Skeletal muscle tissue (tissue), 4 donors: ENCODE data around the gene SEC22C. TPM values are rescaled to one million over a fixed set of nuclear protein-coding genes. Genes with fewer than 3 reads are reported as not detected.

ENCODE experiments used
- H3K27ac ChIP-seq: one replicate; pipeline ENCODE4 v1.7.0; 2013; ENCODE audit warnings: mild to moderate bottlenecking, low read depth, low read length, inconsistent platforms
- H3K27me3 ChIP-seq, 3 donors: one replicate each; pipeline ENCODE4 v1.7.0; 2013; ENCODE audit warnings: low read length in 3 of 3; ENCODE audit not compliant: control insufficient read depth in 3 of 3, insufficient read depth in 3 of 3
- H3K36me3 ChIP-seq, 3 donors: one replicate each; pipeline ENCODE4 v1.7.0; 2013; ENCODE audit warnings: low read length in 3 of 3; ENCODE audit not compliant: control insufficient read depth in 3 of 3, insufficient read depth in 3 of 3
- H3K4me1 ChIP-seq, 3 donors: one replicate each; pipeline ENCODE4 v1.7.0; 2013; ENCODE audit warnings: low read length in 3 of 3, mild to moderate bottlenecking in 3 of 3; ENCODE audit not compliant: control insufficient read depth in 3 of 3, insufficient read depth in 3 of 3
- H3K4me3 ChIP-seq, 3 donors: one replicate each; pipeline ENCODE4 v1.7.0; 2013; ENCODE audit warnings: low read length in 3 of 3
- H3K9ac ChIP-seq, 3 donors: one replicate each; pipeline ENCODE4 v1.7.0; 2013; ENCODE audit warnings: low read length in 3 of 3, mild to moderate bottlenecking in 3 of 3, moderate library complexity in 2 of 3, low read depth in 1 of 3
- H3K9me3 ChIP-seq, 3 donors: one replicate each; pipeline ENCODE4 v1.7.0; 2013; ENCODE audit warnings: low read length in 3 of 3; ENCODE audit not compliant: control insufficient read depth in 3 of 3
- total RNA-seq: library from RNA; depleted of rRNA; stranded (reverse); fragments of >200 nt; gene quantifications from one replicate; pipeline ENCODE4 v1.2.3, GENCODE V29; 2014
- donor health status: Osteomylitis.

Gene SEC22C
- total RNA-seq = 21.4 TPM

- Histone ChIP-seq H3K36me3 (no peaks in the 10 kb centered on the region), H3K27ac (peak within 1 kb of the TSS; percentile 95), H3K4me1 (peaks cover 8 to 18% (median 18%) of the 10 kb centered on the region in 3 donors), H3K4me3 (peak within 1 kb of the TSS; percentile 87 to 89 (median 89)), H3K27me3 (no peaks in the 10 kb centered on the region), H3K9me3 (no peaks in the 10 kb centered on the region), H3K9ac (peak within 1 kb of the TSS; percentile 87 to 92 (median 88))
Measured at GRCh38 chr3:42581709-42582473, at the start of gene SEC22C. SEC22C (minus strand) TSS chr3:42581967; CDS start chr3:42569046, 12,921 bp downstream.

- no peak overlapping the region for H3K9ac ChIP-seq
- no peaks in the 10 kb centered on the region for H3K9me3 ChIP-seq
- H3K27me3 ChIP-seq = no peaks in the 10 kb centered on the region
- H3K4me3 ChIP-seq = no peak overlapping the region
- H3K36me3 ChIP-seq = peaks cover 0 to 2% (median 0%) of the 10 kb centered on the region in 3 donors
- peaks cover 16 to 27% (median 21%) of the 10 kb centered on the region in 3 donors for H3K4me1 ChIP-seq
- H3K27ac ChIP-seq = peak overlapping the region; percentile 50
Measured at GRCh38 chr3:42613462-42613861, 31.7 kb upstream of the SEC22C start.

- H3K4me1 ChIP-seq = peaks cover 19 to 30% (median 25%) of the 10 kb centered on the region in 3 donors
- H3K36me3 ChIP-seq = peaks cover 0 to 2% (median 0%) of the 10 kb centered on the region in 3 donors
- peak overlapping the region; percentile 50 for H3K27ac ChIP-seq
Measured at GRCh38 chr3:42612928-42613327, 31.2 kb upstream of the SEC22C start.

GRCh38 chr3:42612217-42612616 is 30.4 kb upstream of the SEC22C start:
- H3K4me1 ChIP-seq = peaks cover 19 to 30% (median 25%) of the 10 kb centered on the region in 3 donors
- H3K27ac ChIP-seq = peak overlapping the region; percentile 50
- H3K36me3 ChIP-seq = peaks cover 0 to 2% (median 0%) of the 10 kb centered on the region in 3 donors
- no peaks in the 10 kb centered on the region for H3K27me3 ChIP-seq
- H3K4me3 ChIP-seq = no peak overlapping the region
- H3K9ac ChIP-seq = peak overlapping the region in 1 of 3 donors; percentile 2
- no peaks in the 10 kb centered on the region for H3K9me3 ChIP-seq

More at GRCh38 chr3:42612928-42613327, 31.2 kb upstream of the SEC22C start:
- H3K4me3 ChIP-seq = no peak overlapping the region
- no peaks in the 10 kb centered on the region for H3K27me3 ChIP-seq
- H3K9ac ChIP-seq = no peak overlapping the region
- no peaks in the 10 kb centered on the region for H3K9me3 ChIP-seq

- H3K4me3 ChIP-seq = no peak overlapping the region
- no peak overlapping the region for H3K9ac ChIP-seq
- H3K9me3 ChIP-seq = no peaks in the 10 kb centered on the region
- H3K36me3 ChIP-seq = peaks cover 0 to 2% (median 0%) of the 10 kb centered on the region in 3 donors
- peaks cover 13 to 31% (median 19%) of the 10 kb centered on the region in 3 donors for H3K4me1 ChIP-seq
- no peaks in the 10 kb centered on the region for H3K27me3 ChIP-seq
- peak overlapping the region; percentile 26 for H3K27ac ChIP-seq
Measured at GRCh38 chr3:42610976-42611375, 29.2 kb upstream of the SEC22C start.

GRCh38 chr3:42608581-42608980 is 26.8 kb upstream of the SEC22C start:
- Histone ChIP-seq H3K36me3 (peaks cover 0 to 7% (median 0%) of the 10 kb centered on the region in 3 donors), H3K9ac (no peak overlapping the region), H3K4me3 (no peak overlapping the region), H3K9me3 (no peaks in the 10 kb centered on the region), H3K4me1 (peaks cover 16 to 35% (median 26%) of the 10 kb centered on the region in 3 donors), H3K27ac (peak overlapping the region; percentile 26), H3K27me3 (no peaks in the 10 kb centered on the region)

GRCh38 chr3:42605546-42606173 is 23.9 kb upstream of the SEC22C start:
- Histone ChIP-seq H3K9ac (no peak overlapping the region), H3K4me1 (peaks cover 20 to 37% (median 29%) of the 10 kb centered on the region in 3 donors), H3K27me3 (no peaks in the 10 kb centered on the region), H3K9me3 (no peaks in the 10 kb centered on the region), H3K27ac (peak overlapping the region; percentile 20), H3K36me3 (peaks cover 0 to 7% (median 0%) of the 10 kb centered on the region in 3 donors), H3K4me3 (no peak overlapping the region)

GRCh38 chr3:42602961-42603360 is 21.2 kb upstream of the SEC22C start:
- H3K27ac ChIP-seq = no peak overlapping the region
- H3K4me3 ChIP-seq = no peak overlapping the region
- H3K4me1 ChIP-seq = peaks cover 13 to 27% (median 25%) of the 10 kb centered on the region in 3 donors
- no peaks in the 10 kb centered on the region for H3K27me3 ChIP-seq
- H3K36me3 ChIP-seq = peaks cover 0 to 5% (median 0%) of the 10 kb centered on the region in 3 donors
- no peak overlapping the region for H3K9ac ChIP-seq
- no peaks in the 10 kb centered on the region for H3K9me3 ChIP-seq

GRCh38 chr3:42601896-42602581 is 20.3 kb upstream of the SEC22C start:
- Histone ChIP-seq H3K4me1 (peaks cover 13 to 27% (median 25%) of the 10 kb centered on the region in 3 donors), H3K9ac (peak overlapping the region; percentile 2 to 84 (median 24)), H3K9me3 (no peaks in the 10 kb centered on the region), H3K4me3 (peak overlapping the region; percentile 80 to 99 (median 81)), H3K27ac (peak overlapping the region; percentile 86), H3K36me3 (peaks cover 0 to 5% (median 0%) of the 10 kb centered on the region in 3 donors), H3K27me3 (no peaks in the 10 kb centered on the region)
